ENCODE data around the gene TMTC2.
A peak's percentile ranks its signal among the peaks of the same experiment; 100 is the strongest.

The TMTC2 gene

DNA sequence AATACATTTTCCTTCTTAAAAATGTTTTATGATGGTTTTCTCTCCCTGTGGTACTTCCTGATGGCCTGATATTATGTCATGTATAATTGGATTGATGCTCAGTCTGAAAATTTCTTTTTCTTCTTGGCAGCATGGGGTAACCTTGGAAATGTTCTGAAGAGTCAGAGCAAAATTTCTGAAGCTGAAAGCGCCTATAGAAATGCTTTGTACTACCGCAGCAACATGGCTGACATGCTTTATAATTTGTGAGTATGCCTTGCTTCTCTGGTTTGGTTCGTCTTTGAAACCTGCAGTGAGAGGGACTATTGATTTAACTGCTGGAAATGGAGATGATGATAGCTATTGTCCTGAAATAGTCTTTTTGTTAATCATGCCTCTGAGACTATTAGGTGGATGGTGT, 243.6 kb downstream of the TMTC2 start:
- DNase-seq (ENCODE audit: low spot score) = no peak
- in situ Hi-C loops (cut with MboI; ENCODE audit: low pct_unique_long_range_greater_than_20kb, low sequenced_read_pairs, unreplicated experiment) = no loop called here
- TF ChIP-seq, protein P1, sequence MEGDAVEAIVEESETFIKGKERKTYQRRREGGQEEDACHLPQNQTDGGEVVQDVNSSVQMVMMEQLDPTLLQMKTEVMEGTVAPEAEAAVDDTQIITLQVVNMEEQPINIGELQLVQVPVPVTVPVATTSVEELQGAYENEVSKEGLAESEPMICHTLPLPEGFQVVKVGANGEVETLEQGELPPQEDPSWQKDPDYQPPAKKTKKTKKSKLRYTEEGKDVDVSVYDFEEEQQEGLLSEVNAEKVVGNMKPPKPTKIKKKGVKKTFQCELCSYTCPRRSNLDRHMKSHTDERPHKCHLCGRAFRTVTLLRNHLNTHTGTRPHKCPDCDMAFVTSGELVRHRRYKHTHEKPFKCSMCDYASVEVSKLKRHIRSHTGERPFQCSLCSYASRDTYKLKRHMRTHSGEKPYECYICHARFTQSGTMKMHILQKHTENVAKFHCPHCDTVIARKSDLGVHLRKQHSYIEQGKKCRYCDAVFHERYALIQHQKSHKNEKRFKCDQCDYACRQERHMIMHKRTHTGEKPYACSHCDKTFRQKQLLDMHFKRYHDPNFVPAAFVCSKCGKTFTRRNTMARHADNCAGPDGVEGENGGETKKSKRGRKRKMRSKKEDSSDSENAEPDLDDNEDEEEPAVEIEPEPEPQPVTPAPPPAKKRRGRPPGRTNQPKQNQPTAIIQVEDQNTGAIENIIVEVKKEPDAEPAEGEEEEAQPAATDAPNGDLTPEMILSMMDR (IDR thresholded peaks at IDR 0.05; ENCODE audit: extremely low read depth, insufficient read depth, missing control alignments) = no peak

DNA sequence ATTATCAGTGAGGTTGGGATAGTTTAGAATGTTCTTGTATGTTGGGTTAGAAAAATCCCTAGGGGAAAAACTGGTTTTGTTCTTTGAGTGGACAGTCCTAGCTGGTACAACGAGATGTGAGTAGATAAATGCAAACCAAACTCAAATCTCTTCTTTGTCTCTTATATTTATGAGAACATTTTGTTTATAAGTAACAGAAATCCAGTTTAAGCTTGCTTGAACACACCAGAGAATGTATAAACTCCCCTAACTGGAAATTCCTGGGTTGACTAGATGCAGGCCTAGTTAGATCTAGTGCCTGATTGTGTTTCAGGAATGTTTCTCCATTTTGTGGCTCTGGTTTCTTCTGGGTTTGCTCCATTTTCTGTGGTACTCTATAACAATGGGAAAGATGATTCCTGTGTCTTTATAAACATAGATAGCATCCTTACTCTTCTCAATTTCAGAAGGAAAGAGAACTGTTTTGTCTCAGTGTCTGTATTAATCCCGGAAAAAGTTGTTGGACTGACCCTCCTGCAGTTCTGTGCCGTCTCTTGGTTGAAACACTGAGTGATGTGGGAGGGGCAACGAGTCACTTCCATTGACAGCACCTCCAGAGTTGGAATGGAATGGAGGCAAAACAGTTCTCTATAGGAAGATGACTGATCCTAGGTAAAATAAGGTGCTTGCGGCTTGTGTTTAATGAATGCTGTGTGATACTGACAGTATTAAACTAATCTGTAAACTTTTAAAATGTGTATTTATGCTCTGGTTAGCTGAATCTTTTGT, 244.8 kb downstream of the TMTC2 start:
- no peak for DNase-seq (ENCODE audit: low spot score)
- in situ Hi-C loops (cut with MboI; ENCODE audit: low pct_unique_long_range_greater_than_20kb, low sequenced_read_pairs, unreplicated experiment) = no loop called here
- TF ChIP-seq, protein P1 (IDR thresholded peaks at IDR 0.05; ENCODE audit: extremely low read depth, insufficient read depth, missing control alignments) = no peak

DNA sequence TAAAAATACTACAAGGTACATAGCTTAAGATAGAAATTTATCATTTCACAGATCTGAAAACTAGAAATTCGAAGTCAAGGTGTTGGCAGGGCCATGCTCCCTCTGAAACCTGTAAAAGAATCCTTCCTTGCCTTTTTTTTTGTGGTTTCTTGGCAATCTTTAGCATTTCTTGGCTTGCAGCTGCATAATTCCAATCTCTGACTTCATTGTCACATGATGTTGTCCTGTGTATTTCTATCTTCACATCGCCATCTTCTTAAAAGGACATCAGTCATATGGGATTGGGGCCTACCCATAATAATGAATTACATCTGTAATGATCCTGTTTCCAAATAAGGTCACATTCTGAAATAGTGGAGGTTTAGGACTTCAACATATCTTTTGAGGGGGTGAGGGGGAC, 250.4 kb downstream of the TMTC2 start:
- TF ChIP-seq, protein P1 (IDR thresholded peaks at IDR 0.05; ENCODE audit: extremely low read depth, insufficient read depth, missing control alignments) = no peak
- in situ Hi-C loops (cut with MboI; ENCODE audit: low pct_unique_long_range_greater_than_20kb, low sequenced_read_pairs, unreplicated experiment) = no loop called here
- DNase-seq (ENCODE audit: low spot score) = no peak

DNA sequence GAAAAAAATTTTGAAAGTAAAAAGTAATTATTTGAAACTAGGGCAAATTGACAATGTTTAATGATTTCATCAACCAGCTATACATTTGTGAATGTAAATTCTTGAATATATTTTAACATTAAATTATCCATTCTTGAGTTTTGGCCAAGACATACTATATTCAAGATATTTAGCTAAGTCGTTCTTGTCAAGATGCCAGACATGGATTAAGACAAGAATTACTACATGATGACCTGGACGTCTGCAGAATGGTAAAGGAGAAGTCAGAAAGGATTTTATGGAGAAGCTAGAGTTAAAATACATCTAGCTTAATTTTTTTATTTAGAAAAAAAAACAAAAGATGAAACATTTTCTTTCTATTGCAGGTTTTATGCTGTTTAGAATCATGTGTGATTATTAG, 255.8 kb downstream of the TMTC2 start:
- TF ChIP-seq, protein P1 (IDR thresholded peaks at IDR 0.05; ENCODE audit: extremely low read depth, insufficient read depth, missing control alignments) = no peak

DNA sequence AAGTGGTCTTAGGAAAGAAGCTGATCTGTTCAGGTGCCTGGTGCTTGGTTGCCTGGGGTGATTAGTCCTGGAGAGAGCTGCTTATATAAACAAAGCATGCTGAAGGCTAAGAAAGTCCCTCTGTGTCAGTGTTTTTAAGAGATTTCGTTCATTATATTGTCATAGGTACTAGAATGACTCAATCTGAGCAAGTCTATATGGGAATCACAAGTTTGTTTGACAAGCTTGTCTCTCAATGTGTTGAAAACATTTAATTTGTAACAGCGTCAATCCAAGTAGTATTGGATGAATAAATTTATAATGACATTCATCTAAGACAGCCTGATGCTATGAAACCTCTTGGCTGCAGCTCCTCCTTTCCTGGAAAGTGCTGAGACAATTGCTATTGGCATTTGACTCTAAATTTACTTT, 256.3 kb downstream of the TMTC2 start:
- peak; percentile 11 for DNase-seq (ENCODE audit: low spot score)
- TF ChIP-seq, protein P1 (IDR thresholded peaks at IDR 0.05; ENCODE audit: extremely low read depth, insufficient read depth, missing control alignments) = no peak
- in situ Hi-C loops (cut with MboI; ENCODE audit: low pct_unique_long_range_greater_than_20kb, low sequenced_read_pairs, unreplicated experiment) = no loop called here

More for the DNA sequence above, 255.8 kb downstream of the TMTC2 start:
- in situ Hi-C loops (cut with MboI; ENCODE audit: low pct_unique_long_range_greater_than_20kb, low sequenced_read_pairs, unreplicated experiment) = no loop called here
- DNase-seq (ENCODE audit: low spot score) = no peak

DNA sequence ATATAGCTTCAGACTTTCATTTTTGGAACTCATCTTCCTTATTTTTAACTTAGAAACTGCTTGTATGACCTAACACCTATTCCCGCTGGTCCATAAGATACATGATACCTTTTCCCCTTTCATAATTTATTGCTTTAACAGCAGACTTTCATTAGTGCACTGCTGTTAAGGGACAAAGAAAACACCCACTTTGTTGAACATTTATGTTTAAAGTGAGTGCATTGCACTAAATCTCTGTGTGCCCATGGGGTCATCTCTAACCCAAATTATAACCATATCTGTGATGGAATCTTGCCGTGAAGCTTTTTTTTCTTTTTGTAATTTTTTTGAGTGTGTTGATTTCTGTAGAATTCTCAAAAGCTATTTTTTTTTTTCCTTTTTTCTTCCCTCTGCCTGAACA, 261.8 kb downstream of the TMTC2 start:
- in situ Hi-C loops (cut with MboI; ENCODE audit: low pct_unique_long_range_greater_than_20kb, low sequenced_read_pairs, unreplicated experiment) = no loop called here
- no peak for DNase-seq (ENCODE audit: low spot score)

More for the DNA sequence above, 261.8 kb downstream of the TMTC2 start:
- TF ChIP-seq, protein P1 (IDR thresholded peaks at IDR 0.05; ENCODE audit: extremely low read depth, insufficient read depth, missing control alignments) = no peak
